Tongue (tissue), 2 donors: Measurements from ENCODE around the gene JADE1. TPM values are rescaled to one million over a fixed set of nuclear protein-coding genes. Genes with fewer than 3 reads are reported as not detected.

Source experiments
- DNase-seq: peaks from one replicate; pipeline ENCODE4 v3.0.0-alpha.2; 2015
- total RNA-seq: library from RNA; depleted of rRNA; stranded (reverse); fragments of >200 nt; gene quantifications from one replicate; pipeline ENCODE4 v1.2.3, GENCODE V29; 2014

JADE1 gene
- total RNA-seq, 1 donor from 2014 or later = 36.7 TPM

DNA sequence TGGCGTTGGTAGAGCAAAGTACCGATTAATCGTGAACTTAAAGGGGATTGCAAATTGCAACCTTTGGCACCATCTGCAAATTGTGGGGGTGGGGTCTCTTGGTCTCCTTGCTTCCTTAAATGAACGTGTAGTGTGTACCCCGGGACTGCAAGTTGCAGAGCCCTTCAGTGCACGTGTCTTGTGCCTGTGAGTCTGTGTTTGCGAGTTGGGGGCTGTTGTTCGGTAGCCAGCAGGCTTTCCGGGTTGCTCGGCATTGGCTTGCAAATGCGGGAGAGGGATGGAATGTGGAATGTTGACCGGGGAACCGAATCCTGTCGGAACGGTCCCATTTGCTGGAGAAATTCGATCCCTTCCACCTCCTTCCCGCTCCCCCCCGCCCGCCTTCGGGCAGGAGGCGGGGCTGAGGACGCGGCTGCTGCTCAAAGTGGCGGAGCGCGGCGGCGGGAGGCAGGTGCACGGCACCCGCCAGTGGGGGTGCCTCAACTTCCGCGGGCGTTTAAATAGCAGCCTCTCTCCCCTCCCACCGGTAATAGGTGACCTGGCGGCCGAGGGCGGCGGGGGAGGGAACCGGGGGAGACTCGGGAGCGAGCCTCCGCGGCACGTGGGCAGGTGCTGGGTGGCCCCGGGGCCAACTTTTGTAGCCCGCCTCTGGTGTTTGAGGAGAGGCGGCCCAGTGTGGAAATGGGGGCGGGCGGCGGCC is 1.5 kb downstream of the JADE1 start:
- peak; percentile 90 for DNase-seq

DNA sequence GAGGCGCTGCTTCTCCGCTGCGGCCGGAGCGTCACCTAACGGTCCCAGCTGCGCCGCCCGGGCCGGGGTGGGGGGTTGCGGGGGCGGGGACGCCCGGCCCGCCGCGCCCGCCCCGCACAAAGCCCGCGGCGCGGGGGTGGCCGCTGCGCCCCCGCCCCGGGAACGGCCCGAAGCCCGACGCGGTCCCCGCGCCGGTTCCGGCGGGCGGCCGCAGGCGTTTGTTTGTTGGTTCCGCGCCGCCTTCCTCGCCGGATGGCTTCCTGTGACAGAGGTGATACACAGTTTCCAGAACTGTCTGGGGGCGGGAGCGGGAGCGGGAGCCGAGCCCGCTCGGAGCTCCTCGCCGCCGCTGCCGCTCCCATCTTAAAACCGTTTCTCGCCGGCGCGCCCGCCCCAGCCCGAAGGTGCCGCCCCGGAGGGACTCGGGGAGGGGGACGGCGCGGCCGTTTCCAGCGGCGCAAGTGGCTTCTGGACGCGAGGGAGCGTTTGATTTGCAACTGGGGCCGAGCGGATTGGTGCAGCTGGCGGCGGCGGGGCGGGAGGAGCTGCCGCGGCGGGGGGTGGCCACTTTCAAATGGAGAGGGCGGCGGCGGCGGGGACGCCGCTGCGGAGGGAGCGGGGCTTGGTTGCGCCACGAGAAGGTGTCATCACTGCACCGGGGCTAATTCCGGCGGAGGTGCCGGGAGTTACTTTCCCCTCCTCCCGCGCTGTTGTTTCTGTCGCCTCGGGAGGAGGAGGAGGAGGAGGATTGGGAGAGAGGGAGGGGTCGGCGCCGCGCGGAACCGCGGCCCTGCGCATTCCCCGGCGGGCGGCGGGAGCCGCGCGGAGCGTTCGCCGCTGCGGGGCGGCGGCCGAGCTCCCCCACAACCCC is 2.3 kb downstream of the JADE1 start:
- DNase-seq = peak; percentile 94

DNA sequence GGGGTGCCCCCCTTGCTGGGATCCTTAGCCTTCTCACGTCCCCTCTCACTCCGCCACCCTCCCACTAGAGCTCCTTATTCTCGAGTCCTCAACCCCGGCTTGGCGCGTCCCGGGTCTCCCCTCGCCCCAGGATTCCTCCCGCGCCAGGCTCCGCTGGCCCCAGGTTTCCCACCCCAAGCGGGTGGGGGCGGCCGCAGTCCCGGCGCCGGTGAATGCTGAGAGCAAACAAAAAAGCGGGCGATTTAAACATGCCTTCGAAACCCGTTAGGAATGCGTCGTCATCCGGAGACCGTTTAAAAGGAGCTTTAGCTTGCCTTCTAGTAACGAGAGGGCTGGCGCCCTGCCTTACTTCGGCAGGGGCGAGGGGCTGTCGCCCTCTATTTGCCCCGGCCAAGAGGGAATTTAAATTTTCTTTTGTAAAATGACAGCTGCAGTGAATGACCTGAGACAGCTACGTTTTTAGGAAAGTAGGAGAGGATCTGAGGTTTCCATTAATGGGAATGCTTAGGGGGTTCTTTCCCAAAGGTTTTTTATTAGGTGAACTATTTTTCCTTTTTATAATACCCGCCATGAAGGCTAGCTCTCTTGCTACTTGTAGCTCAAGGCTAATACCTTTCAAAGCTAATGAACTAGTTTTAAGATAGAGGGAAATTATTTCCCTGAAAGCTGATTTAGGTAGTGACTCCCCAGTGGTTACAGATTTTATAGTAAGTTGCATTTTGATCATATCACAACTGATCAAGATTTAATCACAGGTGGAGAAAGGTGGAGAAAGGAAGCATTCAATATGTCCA is 3.1 kb downstream of the JADE1 start:
- DNase-seq = peak; percentile 86

DNA sequence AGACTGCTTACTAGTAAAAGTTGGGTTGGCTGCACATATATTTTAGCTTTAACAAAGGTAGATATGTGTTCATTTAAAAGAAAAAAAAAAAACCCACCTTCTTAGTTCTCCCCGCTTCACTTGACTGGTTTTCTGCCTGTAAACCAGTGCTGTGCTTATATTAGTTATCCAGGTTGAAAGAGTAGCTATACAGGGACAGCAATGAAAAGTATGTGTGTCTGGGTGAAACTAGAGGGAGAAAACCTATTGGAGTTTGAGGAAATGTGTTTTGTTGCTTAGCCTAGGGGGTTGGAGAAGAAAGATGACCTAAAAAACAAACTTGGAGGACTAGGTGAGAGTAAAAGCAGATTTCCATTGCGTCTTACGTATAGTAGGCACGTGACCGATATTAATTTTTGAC is 4.5 kb downstream of the JADE1 start:
- no peak for DNase-seq

DNA sequence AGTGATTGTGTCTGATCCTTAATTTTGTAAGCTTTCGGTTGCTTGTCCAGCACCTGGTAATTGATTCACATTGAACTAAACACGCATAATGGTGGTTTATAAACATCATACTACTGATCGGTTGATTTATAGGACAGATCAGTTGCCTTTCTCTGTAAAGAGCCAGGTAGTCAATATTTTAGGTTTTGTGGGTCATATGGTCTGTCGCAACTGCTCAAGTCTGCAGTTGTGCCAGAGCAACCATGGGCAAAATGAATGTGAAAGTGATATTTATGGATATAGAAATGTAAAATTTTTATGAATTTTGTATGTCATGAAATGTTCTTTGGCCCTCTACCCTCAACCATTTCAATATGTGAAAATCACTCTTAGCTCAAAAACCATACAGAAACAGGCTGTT is 8.9 kb downstream of the JADE1 start:
- DNase-seq = no peak

DNA sequence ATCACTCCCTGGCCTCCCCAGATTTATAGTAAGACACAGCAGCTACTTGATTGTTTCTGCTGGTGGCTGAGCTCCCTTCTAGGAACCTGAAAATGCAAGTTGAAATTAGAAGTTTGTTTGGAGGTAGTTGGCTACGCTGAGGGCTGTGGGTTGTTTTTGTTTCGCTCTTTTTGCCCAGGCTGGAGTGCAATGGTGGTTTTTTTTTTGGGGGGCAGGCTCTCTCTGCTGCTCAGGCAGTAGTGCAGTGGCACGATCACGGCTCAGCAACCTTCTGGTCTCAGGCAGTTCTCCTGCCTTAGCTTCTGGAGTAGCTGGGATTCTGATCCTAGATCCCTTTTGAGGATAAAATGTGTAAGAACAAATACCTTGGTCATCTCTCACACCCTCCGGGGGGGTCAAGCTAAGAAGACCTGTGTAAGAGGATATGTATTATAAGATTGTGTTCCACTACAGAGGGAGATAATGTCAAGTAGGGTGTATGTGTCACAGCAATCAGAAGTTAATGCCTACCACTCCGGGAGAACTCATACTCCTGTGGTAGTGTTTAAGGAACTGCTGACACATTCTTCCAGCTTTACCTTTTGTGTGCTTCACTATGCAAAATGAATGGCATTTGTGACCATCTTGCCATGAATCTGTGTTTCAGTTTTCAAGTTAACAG is 9.7 kb downstream of the JADE1 start:
- DNase-seq = no peak

DNA sequence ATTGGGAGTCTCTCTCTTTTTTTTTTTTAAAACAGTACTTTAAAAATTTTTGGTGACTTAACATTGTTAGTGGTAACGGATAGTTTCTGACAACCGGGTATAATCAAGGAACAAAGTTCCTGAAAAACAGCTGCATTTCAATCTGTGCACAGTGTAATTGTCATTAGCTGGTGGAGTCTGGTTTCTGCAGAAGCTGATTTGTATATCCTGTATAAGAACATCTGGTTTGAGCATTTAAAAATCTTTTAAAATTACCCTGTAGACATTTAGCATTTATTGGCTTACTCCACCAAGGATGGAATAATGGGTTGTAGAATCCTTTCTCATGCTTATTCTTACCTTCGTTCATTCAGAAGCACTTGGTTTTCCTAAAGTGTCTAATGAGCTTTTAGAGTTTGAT is 11.2 kb downstream of the JADE1 start:
- peak; percentile 45 for DNase-seq

DNA sequence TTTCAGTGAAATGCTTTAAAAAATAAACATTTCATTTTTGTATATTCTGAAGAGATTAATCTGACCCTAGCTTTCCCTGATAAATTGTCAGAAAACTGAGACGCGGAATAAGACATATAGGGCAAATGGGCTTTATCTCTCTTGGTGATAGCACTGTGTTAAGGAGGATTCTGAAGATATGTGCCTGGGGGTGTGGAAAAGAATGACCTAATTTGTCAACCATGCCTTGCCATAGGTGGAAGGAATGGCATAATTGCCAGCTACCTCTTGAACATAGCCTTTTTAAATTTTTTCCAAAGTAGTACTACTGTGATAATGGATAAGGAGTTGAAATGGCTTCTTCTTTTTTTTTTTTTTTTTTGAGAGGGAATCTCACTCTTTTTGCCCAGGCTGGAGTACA is 11.7 kb downstream of the JADE1 start:
- DNase-seq = no peak

DNA sequence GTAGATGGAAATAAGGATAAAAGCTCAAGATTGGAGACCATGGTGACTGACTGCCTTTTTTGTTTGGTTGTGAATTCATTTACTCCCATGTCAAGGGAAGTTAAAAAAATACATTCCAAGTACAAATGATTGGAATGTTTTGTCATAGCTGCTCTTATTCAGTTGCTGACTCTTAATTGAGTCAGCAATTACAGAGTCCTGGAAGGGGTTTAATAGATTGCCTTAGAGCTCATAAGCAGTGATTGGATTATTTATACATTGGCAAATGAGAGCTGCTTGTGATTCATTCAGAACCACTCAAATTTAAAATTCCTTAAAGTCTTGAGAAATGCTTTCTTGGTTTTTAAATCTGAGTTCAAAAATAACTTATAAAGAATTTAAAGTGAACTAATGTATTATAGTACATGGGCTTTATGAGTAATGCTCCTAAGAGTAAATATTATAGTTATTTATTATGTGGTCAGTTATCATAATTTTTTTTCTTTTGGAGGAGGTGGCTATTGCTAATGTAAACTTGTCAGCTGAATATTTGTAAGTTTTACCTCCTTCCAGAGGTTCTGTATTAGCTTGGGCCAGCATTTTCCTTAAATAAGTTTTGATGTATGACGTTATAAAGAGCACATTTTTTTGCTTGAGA is 13.6 kb downstream of the JADE1 start:
- DNase-seq = no peak

DNA sequence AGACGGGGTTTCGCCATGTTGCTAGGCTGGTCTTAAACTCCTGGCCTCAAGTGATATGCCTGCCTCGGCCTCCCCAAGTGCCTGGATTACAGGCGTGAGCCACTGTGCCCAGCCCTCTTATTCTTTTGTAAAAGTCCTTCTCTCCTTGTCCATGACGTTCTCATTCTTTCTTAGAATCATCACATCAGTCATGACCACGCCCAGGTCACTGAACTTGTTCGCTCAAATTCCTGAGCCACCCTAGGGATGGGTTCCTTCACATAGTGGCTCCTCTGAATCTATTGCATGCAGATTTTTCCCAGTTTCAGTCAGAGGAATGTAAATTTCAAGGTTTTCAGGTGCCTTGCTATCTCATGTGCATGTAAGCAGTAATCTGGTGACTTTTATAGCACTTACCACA is 15.7 kb downstream of the JADE1 start:
- no peak for DNase-seq

DNA sequence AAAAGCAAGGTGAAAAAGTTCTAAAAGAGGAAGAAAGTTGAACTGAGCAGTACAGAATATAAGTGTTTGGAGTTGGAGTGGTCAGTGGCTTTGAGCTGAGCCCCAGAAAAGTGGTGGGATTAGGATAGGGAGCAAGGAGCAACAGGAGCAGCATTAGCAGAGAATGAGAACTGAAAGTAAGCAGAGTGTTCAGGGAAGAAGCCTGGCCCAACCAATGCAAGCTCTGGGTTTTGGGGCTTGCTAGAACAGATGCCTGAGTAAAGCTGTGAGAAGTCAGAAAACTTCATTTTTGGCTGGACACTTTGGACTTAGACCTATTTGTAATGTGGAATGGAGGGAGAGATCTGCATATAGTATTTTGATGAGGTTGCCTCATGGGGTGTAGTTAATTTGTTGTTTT is 17.8 kb downstream of the JADE1 start:
- no peak for DNase-seq

DNA sequence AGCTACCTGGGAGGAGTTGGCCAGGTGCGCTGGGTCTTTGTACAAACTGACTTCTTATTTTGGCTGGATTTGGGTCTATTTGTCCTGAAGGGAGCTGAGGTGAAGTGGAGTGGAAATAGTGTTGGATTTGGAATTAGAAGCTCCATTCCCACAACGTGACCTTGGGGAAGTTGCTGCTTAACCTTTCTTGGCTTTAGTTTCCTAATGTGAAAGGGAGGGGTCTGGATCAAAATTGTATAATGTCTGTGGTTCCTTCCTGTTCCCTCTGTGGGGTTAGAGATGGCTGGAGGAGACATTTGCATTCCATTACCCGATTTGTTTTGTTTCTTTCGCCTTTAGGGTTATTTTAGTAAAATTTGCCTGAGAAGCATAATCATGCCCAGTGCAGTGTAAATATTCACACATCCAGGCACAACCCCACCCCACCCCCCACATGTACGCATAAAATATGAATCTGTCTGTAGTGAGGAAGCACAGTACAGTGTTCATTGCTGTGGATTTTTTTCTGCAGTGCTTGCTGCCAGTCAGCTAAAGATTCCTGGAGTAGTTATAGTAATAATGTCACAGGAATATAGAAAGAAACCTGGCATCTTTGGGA is 21.5 kb downstream of the JADE1 start:
- DNase-seq = no peak

DNA sequence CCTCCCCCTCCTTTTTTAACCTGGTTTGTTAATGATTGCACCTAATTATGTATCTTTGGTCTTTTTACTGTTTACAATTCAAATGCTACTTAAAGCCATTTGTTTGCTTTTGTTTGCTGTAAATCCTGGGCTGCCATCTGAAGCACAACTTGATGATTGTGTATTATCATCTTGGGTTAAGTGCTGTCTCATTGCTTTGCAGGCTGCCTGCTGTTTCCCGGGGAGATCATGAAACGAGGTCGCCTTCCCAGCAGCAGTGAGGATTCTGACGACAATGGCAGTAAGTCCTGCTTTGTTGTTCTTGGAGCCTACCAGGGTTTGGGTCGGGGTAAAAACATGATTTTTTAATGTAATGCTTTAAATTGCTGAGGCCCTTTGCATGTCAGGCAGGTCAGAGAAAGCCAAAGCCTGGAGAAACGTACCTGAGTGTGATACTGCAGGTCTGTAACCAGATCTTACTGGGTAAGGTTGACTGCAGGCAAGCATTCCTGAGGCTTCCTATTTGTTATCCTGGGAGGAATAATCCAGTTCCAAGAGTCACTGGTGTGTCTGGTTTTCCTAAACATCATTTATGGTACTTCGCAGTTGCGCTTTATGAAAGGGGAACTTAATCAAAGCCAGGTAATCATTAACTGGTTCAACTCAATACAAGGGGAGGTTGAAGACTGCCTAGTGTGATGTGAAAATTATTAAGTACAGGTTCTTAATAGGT is 22.2 kb downstream of the JADE1 start:
- no peak for DNase-seq

DNA sequence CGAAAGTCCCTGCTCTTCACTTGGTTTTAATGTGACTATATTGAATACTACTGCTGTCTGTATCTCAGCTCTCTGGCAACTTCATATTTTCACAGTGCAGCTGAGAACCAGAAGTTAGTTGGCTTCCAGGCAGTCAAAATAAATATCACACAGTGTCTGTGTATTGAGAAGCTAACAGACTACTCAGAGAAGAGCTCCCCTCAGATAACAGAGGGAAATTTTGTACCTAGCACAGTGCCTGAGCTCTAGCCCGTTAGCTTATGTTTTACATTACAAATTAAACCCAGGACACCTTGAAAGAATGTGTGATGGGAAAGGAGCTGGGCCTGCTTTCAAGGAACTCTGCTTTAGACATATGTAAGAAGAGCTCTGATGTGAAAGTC is 22.7 kb downstream of the JADE1 start:
- no peak for DNase-seq

DNA sequence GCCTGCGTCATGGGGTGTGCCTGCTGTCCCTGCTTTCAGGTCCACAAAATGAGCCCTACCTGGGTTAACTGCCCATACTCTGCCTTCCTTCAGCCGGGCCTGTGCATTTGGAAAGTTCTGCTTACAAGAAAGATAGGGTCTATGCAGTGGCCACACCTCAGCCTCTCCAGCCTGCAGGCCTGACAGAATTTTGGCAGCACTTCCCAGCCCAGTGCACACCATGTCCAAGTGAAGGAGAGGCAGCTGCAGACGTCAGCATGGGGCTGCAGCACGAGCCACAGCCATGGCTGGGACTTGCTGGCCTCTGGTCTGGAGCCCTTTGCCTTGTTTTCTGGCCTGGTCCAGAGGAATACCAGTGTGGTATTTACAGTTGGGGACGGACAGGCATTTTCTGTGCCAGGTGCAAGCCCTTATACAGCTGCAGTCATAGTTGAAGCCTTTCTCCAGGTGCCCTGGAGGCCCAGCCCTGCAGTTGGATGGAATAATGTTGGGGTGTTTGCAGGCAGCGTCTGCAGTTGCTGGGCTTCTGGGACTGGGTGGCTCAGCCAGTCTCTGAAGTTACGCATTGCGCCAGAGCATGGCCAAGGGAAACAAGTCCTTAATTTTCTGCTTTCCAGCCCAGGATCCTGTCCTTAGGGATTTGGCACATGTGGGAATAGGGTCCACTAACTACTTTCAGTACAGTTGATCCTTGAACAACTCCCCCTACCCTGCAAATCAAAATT is 26.2 kb downstream of the JADE1 start:
- DNase-seq = peak; percentile 80

DNA sequence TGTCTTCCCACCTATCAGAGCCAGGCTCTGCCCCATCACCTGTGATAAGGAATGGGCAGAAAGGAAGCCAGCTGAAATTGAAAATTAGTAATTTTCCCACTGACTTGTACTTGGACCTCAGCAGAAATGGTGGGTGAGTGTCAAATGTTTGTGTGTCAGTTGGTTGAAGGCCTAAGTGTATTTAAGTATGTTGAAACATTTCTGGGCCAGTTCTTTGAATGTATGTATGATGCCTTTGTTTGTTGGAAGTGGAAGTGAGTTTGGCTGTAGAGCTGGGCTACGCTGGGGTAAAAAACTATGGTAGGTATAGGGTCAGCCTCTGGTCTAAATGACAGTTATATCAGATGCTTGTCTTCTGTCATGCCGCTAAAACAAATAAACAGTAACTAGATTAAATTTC is 27.7 kb downstream of the JADE1 start:
- no peak for DNase-seq

DNA sequence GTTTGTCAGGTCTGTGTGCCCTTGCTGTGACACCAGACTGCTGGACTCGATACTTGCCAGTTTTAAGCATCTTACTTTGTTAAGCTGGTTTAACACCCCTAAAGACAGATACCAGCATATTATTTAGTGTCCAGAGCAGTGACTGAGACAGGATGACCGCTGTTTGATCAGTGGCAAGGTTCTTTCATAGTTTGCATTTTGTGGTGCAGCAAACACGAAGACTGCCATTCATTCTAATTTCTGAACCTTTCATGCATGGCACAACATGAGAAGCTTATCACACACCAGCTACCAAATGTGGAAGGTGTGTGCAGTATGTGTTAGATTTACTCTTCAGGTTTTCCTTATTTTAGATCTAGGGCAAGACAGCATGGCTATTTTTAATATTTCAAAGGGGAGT is 28.2 kb downstream of the JADE1 start:
- no peak for DNase-seq

DNA sequence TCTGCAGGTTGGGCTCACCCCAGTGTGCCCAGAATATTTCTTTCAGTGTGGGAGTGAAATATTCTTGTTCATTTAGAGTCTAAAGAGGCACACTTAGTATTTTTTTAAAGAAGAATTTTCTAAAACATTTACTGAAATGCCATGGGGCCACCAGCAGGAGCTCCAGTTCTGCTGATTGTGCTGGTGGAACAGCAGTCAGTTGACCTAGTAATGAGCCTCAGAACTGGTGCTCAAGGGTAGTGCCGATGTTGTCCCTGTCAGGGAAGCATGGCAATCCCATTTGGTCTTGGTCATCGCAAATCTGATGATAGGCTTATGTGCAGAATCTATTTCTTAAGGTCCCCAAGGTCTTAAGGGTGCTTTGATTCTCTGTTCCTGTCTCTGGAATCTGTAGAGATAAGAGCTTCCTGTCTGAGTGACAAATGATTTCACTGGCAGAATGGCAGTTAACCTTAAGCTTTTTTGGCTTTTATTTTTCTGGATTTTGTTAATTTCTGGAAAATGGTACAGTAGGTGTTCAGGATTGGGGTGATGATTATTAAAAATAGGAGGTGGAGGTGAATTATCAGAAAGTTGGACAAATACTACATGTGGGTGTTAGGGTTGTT is 31.3 kb downstream of the JADE1 start:
- DNase-seq = no peak

DNA sequence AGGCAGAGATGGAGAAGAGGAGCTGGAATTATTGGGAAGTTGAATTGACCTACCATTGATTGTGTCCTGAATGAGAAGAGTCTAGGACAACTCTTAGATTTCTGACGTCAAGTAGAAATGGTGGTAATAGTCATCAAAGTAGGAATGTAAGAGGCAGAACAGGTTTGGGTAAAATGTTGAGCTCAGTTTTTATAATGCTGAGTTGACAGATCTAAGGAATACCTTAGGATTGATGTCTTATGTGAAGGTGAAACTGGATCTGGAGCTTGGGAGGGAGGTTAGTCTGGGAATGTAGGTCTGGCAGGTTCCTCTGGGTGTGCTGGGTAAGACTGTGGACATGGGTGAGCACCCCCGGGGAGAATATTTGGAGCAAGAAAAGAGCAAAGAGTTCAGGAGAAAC is 31.9 kb downstream of the JADE1 start:
- DNase-seq = no peak

DNA sequence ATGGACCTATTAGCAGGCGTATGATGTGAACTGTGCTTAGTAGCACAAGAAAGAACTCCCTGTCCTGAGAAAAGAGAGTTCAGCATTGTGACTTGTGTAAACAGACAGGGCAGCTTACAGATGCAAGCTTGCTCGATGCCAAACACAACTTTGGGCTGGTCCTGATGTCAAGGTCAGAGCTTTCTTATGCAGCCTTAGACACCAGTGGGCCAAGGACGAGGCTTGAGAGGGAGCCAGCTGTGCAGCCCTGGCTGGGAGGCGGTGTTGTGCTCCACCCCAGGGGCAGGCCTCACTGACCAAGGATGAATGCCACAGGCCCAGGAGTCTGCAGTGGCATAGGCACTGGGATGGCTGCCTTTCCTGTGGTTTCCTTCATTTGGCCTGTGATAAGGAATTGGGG is 35.4 kb downstream of the JADE1 start:
- no peak for DNase-seq
